ENCODE data around the gene TIAM2. TPM values are rescaled to one million over a fixed set of nuclear protein-coding genes. Genes with fewer than 3 reads are reported as not detected.

The TIAM2 gene
- total and polyA plus RNA-seq, 10 of the 15 experiments (the other 5 are each of a cell fraction or from before 2014, with no cell fraction given), result 1.1 to 10.5 (median 2.3) TPM

GRCh38 chr6:154984146-154984545 lies 11.0 kb upstream of the TIAM2 start:
- no peaks in the 10 kb centered on the region for H4K20me1 ChIP-seq (ENCODE audit: control insufficient read depth, insufficient read depth)
- ChIA-PET SMC1A (ENCODE audit: uncharacterized antibody, unreplicated experiment) (no interaction called here), CTCF (no interaction called here), POLR2A (no interaction called here), RAD21 (ENCODE audit: unreplicated experiment) (no interaction called here)
- no TSS peak for BruUV-seq (replicated peaks)
- in situ Hi-C loops (cut with MboI) (no loop called here), intact Hi-C loops (cut with micrococcal nuclease; ENCODE audit: unreplicated experiment) (no loop called here)
- ATAC-seq (no peak), DNase-seq (ENCODE audit: low read depth, low spot score) (no peak), FAIRE-seq (no peak)
- TF ChIP-seq TBL1XR1 (IDR thresholded peaks at IDR 0.05; ENCODE audit: low read depth, low read length), result no peak
- no peak for TF ChIP-seq NFXL1 (IDR thresholded peaks at IDR 0.05; ENCODE audit: borderline replicate concordance)
- TF ChIP-seq E2F4 (IDR thresholded peaks at IDR 0.05; ENCODE audit: low read depth, low read length), result no peak
- no peak for TF ChIP-seq TCF7 (IDR thresholded peaks at IDR 0.05; ENCODE audit: borderline replicate concordance)
- no peak for TF ChIP-seq IRF4 (IDR thresholded peaks at IDR 0.05; ENCODE audit: low read depth, low read length)
- no peak for TF ChIP-seq EP300 (IDR thresholded peaks at IDR 0.05; ENCODE audit: borderline replicate concordance in 1 of 2, control insufficient read depth in 1 of 2, low read depth in 2 of 2, low read length in 2 of 2)
- TF ChIP-seq HDAC6 (IDR thresholded peaks at IDR 0.05; ENCODE audit: unreplicated experiment), result no peak
- TF ChIP-seq ZBED1 (IDR thresholded peaks at IDR 0.05; ENCODE audit: borderline replicate concordance), result no peak
- TF ChIP-seq CREB1 (IDR thresholded peaks at IDR 0.05; ENCODE audit: low read depth), result no peak
- no peak for TF ChIP-seq CREM (IDR thresholded peaks at IDR 0.05; ENCODE audit: low read depth)
- no peak for TF ChIP-seq RUNX3 (IDR thresholded peaks at IDR 0.05; ENCODE audit: low read length)
- no peak for TF ChIP-seq NRF1 (conservative IDR thresholded peaks at IDR 0.05; ENCODE audit: low read depth, low read length)
- no peak for TF ChIP-seq SMAD1 (IDR thresholded peaks at IDR 0.05; ENCODE audit: low read depth, partially characterized antibody)
- TF ChIP-seq RAD21 (IDR thresholded peaks at IDR 0.05; ENCODE audit: insufficient read depth, low read depth, low read length), result no peak
- no peak for TF ChIP-seq ELK1 (IDR thresholded peaks at IDR 0.05; ENCODE audit: low read depth, low read length)
- TF ChIP-seq SMC3 (IDR thresholded peaks at IDR 0.05; ENCODE audit: borderline replicate concordance, low read length), result no peak
- TF ChIP-seq SKIL (IDR thresholded peaks at IDR 0.05; ENCODE audit: low read depth, poor library complexity, severe bottlenecking), result no peak
- no peak for TF ChIP-seq STAT3 (IDR thresholded peaks at IDR 0.05; ENCODE audit: low read depth, low read length)
- TF ChIP-seq ATF2 (IDR thresholded peaks at IDR 0.05; ENCODE audit: low read length), result no peak
- TF ChIP-seq ESRRA (IDR thresholded peaks at IDR 0.05; ENCODE audit: low read length), result no peak
- no peaks in the 10 kb centered on the region; the same call in 2 of the 3 replicates for H3K9me3 ChIP-seq (replicated peaks; ENCODE audit: control insufficient read depth, insufficient read depth, low read length)
- H2AFZ ChIP-seq (ENCODE audit: control insufficient read depth, low read depth, low read length), result no peak overlapping the region
- 75% methylated on average over 4 of the region's 4 CpGs for WGBS (ENCODE audit: insufficient coverage, insufficient replicate concordance, low lambda C conversion rate, missing lambda C conversion rate)
- no peaks in the 10 kb centered on the region for H3K36me3 ChIP-seq (ENCODE audit: control insufficient read depth in 2 of 2, insufficient read depth in 2 of 2, low read length in 1 of 2)
- H3K79me2 ChIP-seq (ENCODE audit: control insufficient read depth, insufficient read depth, low read length), result no peaks in the 10 kb centered on the region
- H3K27me3 ChIP-seq (replicated peaks in 1 of 2; ENCODE audit: control insufficient read depth in 2 of 2, insufficient read depth in 2 of 2, low read length in 1 of 2), result no peaks in the 10 kb centered on the region
- H3K9ac ChIP-seq (ENCODE audit: control insufficient read depth, insufficient read depth, low read length), result no peak overlapping the region
- peaks cover 5% of the 10 kb centered on the region; the same call in 1 of the 2 replicates for H3K4me1 ChIP-seq (ENCODE audit: control insufficient read depth, insufficient read depth, low read length)
- no peak overlapping the region for H3K4me3 ChIP-seq
- H3K4me2 ChIP-seq (ENCODE audit: control insufficient read depth, insufficient read depth), result no peak overlapping the region
- H3K27ac ChIP-seq (ENCODE audit: control insufficient read depth, insufficient read depth), result no peak overlapping the region

Measured in GM12878 (cell line).